HL-60/S4 (cell line): ENCODE results near the gene LIMCH1.
"Not testable (repeated sequence)": the region's sequence is repeated elsewhere in the genome, so short reads cannot be mapped to it uniquely, and the experiment has no call there.

Experiments
- in situ Hi-C: fragments of 300-500 bp; cut with MboI; formaldehyde crosslinking; loops from 2 replicates; pipeline ENCODE4 v1.14.3; 2022; ENCODE audit warnings: low sequenced_read_pairs

LIMCH1 gene

GRCh38 chr4:41665636-41666207 lies 127.8 kb downstream of the LIMCH1 start:
- in situ Hi-C loops = loop anchor here (25.0 kb wide), 1 partner anchor 378 kb away; no protein-coding TSS in a partner anchor

- in situ Hi-C loops = loop anchor here (25.0 kb wide), 1 partner anchor 381 kb away; no protein-coding TSS in a partner anchor
These were observed 130.1 kb downstream of the LIMCH1 start for GRCh38 chr4:41668024-41668423.

GRCh38 chr4:41670530-41670929 lies 132.6 kb downstream of the LIMCH1 start:
- in situ Hi-C loops = loop anchor here (25.0 kb wide), 1 partner anchor 383 kb away; no protein-coding TSS in a partner anchor

GRCh38 chr4:41670982-41671381 lies 133.0 kb downstream of the LIMCH1 start:
- in situ Hi-C loops = loop anchor here (25.0 kb wide), 1 partner anchor 384 kb away; no protein-coding TSS in a partner anchor

GRCh38 chr4:41678086-41678816 lies 140.3 kb downstream of the LIMCH1 start:
- in situ Hi-C loops = no loop called here

- in situ Hi-C loops = no loop called here
These were observed 141.0 kb downstream of the LIMCH1 start for GRCh38 chr4:41678951-41679350.

- in situ Hi-C loops = no loop called here
These were observed 142.0 kb downstream of the LIMCH1 start for GRCh38 chr4:41679991-41680390.

GRCh38 chr4:41681054-41681453 lies 143.1 kb downstream of the LIMCH1 start:
- in situ Hi-C loops = no loop called here

GRCh38 chr4:41683326-41683725 lies 145.4 kb downstream of the LIMCH1 start:
- in situ Hi-C loops = no loop called here

GRCh38 chr4:41686893-41687292 lies 148.9 kb downstream of the LIMCH1 start:
- in situ Hi-C loops = no loop called here

GRCh38 chr4:41687971-41688370 lies 150.0 kb downstream of the LIMCH1 start:
- in situ Hi-C loops = no loop called here

GRCh38 chr4:41692717-41693345 lies 154.9 kb downstream of the LIMCH1 start:
- in situ Hi-C loops = loop anchor here (10.0 kb wide), 1 partner anchor 192 kb away; no protein-coding TSS in a partner anchor

- in situ Hi-C loops = loop anchor here (10.0 kb wide), 1 partner anchor 191 kb away; no protein-coding TSS in a partner anchor
These were observed 155.7 kb downstream of the LIMCH1 start for GRCh38 chr4:41693629-41694028.

- in situ Hi-C loops = loop anchor here (10.0 kb wide), 1 partner anchor 189 kb away; no protein-coding TSS in a partner anchor
These were observed 158.2 kb downstream of the LIMCH1 start for GRCh38 chr4:41696131-41696530.

- in situ Hi-C loops = loop anchor here (10.0 kb wide), 1 partner anchor 188 kb away; no protein-coding TSS in a partner anchor
These were observed 158.8 kb downstream of the LIMCH1 start for GRCh38 chr4:41696763-41697162.

- in situ Hi-C loops = no loop called here
These were observed 164.0 kb downstream of the LIMCH1 start for GRCh38 chr4:41701983-41702382.

- in situ Hi-C loops = no loop called here
These were observed 164.8 kb downstream of the LIMCH1 start for GRCh38 chr4:41702770-41703169.

- in situ Hi-C loops = no loop called here
These were observed 165.8 kb downstream of the LIMCH1 start for GRCh38 chr4:41703785-41704184.

GRCh38 chr4:41709844-41710481 lies 172.0 kb downstream of the LIMCH1 start:
- in situ Hi-C loops = no loop called here

GRCh38 chr4:41711654-41712053 lies 173.7 kb downstream of the LIMCH1 start:
- in situ Hi-C loops = not testable (repeated sequence)

- in situ Hi-C loops = no loop called here
These were observed 174.5 kb downstream of the LIMCH1 start for GRCh38 chr4:41712425-41712824.
